Measurements from ENCODE around the gene DMRT2. TPM values are rescaled to one million over a fixed set of nuclear protein-coding genes. Genes with fewer than 3 reads are reported as not detected.

The DMRT2 gene
- total RNA-seq, 4 donors from 2014 or later = 1.1 to 4.9 (median 2.4) TPM

GRCh38 chr9:1051584-1052275, 1.6 kb downstream of the DMRT2 start:
- ATAC-seq (ENCODE audit: low FRiP score) (no peak), DNase-seq (ENCODE audit: low spot score) (no peak)
- TF ChIP-seq, protein P1, sequence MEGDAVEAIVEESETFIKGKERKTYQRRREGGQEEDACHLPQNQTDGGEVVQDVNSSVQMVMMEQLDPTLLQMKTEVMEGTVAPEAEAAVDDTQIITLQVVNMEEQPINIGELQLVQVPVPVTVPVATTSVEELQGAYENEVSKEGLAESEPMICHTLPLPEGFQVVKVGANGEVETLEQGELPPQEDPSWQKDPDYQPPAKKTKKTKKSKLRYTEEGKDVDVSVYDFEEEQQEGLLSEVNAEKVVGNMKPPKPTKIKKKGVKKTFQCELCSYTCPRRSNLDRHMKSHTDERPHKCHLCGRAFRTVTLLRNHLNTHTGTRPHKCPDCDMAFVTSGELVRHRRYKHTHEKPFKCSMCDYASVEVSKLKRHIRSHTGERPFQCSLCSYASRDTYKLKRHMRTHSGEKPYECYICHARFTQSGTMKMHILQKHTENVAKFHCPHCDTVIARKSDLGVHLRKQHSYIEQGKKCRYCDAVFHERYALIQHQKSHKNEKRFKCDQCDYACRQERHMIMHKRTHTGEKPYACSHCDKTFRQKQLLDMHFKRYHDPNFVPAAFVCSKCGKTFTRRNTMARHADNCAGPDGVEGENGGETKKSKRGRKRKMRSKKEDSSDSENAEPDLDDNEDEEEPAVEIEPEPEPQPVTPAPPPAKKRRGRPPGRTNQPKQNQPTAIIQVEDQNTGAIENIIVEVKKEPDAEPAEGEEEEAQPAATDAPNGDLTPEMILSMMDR (IDR thresholded peaks at IDR 0.05) = no peak

DNA sequence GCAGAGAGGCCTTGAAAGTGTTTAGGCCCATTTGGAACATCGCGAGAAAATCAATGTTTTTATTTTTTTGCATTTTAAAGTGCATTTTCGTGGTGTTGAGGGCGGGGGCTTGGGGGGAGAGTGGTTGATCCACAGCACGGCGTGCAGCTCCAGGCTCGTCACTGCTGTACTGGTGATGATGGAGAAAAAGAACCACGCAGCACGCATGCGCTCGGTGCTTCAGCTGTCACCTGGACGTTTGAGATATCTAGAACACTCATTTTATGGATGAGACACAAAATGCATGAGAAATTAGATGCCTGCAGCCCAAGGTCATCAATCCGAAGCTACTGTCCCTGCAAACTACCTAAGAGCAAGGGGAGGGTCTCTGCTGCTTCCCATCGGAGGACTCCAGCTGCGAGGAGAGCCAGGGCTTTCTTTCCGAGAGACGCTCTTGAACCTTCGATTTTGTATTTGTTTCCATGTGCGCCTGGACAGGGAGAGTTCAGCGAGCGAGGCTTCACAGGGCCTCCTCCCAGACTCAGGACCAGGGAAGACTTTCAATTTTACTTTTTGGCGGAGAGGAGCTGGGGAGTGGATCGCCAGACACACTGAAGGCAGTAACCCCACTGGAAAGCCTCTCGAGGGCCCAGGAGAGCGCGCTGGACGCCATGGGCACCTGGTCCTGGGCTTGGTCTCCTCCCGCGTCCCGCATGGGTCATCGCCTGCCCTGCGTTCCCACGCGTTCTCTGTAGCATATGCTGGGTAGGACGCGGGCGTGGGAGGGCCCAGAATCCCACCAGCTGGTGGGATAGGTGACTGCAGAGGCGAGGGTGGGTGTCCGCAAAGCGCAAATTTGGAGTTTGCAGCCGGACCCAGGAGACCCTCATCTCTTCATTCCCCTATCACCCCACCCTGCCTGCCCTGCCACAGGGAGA, 2.5 kb downstream of the DMRT2 start:
- ATAC-seq (ENCODE audit: low FRiP score) (no peak), DNase-seq (ENCODE audit: low spot score) (no peak)
- TF ChIP-seq, protein P1 (IDR thresholded peaks at IDR 0.05) = no peak

GRCh38 chr9:1053282-1053621, 3.1 kb downstream of the DMRT2 start:
- no peak for ATAC-seq (ENCODE audit: low FRiP score)
- TF ChIP-seq, protein P1 (IDR thresholded peaks at IDR 0.05) = no peak
- DNase-seq (ENCODE audit: low spot score) = no peak

- no peak for ATAC-seq (ENCODE audit: low FRiP score)
Measured at GRCh38 chr9:1053986-1054425, 3.8 kb downstream of the DMRT2 start.

DNA sequence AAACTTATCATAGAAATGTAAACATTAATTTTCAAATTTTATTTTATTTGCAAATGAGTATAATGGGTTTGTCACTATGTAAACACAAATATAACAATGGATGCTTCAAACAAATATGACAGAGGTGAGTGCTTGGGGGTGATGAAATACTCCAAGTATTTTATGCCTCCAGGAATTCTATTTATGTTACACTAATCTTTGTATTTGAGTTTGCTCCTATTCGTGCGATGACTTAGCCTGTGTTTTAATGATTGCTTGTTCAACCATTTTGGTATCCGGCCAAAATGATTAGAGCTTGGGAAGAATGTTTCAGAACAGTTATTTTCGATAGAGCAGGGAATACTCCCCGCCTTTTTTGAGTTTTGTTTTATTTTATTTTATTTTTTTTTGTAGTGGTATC, 5.0 kb downstream of the DMRT2 start:
- TF ChIP-seq, protein P1 (IDR thresholded peaks at IDR 0.05) = no peak

More at GRCh38 chr9:1053986-1054425, 3.8 kb downstream of the DMRT2 start:
- DNase-seq (ENCODE audit: low spot score) = no peak
- TF ChIP-seq, protein P1 (IDR thresholded peaks at IDR 0.05) = no peak

GRCh38 chr9:1057910-1058309, 7.8 kb downstream of the DMRT2 start:
- ATAC-seq (ENCODE audit: low FRiP score) (no peak), DNase-seq (ENCODE audit: low spot score) (no peak)
- TF ChIP-seq, protein P1 (IDR thresholded peaks at IDR 0.05) = no peak

More for the DNA sequence above, 5.0 kb downstream of the DMRT2 start:
- ATAC-seq (ENCODE audit: low FRiP score) (no peak), DNase-seq (ENCODE audit: low spot score) (no peak)

Data from omental fat pad (tissue), 4 donors.